HG03045 (cell line): ENCODE results near the gene RHNO1.

ENCODE experiments used
- ATAC-seq: cut with Tn5 transposase; IDR thresholded peaks from one replicate; pipeline ENCODE4 v1.9.1; 2021; ENCODE audit warnings: mild to moderate bottlenecking, moderate library complexity; ENCODE audit not compliant: unreplicated experiment

The RHNO1 gene

DNA sequence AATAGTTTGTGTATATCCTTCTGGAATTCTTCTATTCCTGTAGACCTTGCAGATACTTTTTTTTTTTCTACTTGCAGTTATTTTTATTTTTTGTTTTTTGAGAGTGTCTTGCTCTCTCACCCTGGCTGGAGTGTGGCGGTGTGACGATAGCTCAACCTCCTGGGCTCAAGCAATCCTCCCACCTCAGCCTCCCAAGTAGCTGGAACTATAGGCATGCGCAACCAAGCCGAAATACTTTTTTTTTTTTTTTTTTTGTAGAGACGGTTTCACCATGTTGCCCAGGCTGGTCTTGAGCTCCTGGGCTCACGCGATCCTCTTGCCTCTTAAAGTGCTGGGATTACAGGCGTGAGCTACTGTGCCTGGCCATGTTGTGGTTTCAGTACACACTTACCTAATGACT is 23.6 kb downstream of the RHNO1 start:
- no peak for ATAC-seq

DNA sequence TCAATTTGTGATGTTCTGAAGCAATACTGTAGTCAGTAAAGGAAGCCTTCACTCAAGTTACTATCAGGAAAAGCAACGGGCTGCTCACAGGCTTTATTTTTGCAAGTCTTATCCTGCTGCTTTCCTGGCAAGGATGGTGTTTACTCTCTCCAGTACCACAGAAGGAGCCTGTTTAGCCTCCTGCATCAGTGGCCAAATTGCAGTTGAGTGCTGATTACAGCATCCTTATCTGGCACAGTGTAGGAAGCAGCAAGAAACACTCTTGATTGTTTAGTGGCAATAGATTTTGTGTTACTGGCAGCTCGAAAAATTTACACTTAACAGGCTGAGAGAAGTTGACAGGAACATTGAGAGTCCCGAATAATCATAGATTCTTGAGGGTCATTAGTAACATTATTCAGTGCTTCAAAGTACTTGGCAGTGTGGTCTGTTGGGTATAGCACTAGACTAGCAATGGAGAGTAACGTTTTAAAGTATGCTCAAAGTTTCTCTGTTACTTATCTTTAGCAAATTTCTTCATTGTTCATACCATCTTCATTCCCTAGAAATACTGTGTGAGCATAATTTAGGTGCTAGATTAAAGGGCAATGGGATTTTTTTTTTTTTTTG is 25.4 kb downstream of the RHNO1 start:
- no peak for ATAC-seq

DNA sequence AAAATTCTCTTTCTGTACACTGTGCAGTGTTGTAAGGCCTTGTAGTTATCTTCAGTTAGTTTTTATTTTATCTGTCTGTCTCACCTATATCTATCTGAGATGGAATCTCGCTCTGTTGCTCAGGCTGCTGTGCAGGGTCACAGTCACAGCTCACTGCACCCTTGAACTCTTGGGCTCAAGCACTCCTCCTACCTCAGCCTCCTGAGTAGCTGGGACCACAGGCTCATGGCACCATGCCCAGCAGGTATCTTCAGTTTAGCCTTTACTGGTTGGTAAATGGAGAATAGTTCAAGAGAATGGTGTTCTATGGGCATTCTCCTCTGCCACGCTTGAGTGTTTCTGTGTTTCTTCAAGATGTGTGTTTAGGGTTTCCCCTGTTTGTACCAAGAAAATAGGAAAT is 27.2 kb downstream of the RHNO1 start:
- no peak for ATAC-seq

DNA sequence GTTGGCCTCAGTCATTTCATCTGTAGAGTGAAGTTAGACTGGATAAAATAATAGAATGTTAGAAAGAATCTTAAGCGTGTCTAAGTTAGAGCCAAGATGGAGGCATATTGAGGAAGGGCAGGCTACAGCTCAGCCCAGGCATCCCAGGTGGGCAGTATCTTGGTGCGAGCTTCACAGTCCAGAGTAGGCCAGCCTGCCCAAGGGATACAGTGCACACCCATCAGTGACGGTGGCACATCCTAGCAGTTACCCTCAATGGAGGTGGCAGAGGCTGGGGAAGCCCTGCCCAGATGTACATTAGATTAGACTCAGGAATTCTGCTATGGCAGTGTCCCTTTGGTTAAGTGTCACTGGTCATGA is 35.2 kb downstream of the RHNO1 start:
- ATAC-seq, result no peak

DNA sequence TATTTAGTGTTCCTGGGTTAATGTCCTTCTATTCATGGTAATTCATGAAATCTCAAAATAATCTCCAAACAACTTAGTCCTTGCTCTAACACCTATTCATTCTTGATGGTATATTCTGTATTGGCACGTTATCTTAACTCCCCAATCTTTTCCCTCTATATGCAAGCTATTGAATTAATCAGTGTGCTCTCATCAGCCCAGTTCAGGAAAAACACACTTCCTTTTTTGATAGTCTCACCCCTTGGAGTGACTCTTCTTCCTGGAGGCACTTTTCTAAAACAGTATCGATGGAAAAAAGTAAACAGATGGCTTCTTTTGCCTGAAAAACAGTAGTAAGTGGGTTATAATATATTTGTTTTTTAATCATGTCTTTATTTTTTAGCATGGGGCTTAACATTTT is 42.2 kb downstream of the RHNO1 start:
- no peak for ATAC-seq

DNA sequence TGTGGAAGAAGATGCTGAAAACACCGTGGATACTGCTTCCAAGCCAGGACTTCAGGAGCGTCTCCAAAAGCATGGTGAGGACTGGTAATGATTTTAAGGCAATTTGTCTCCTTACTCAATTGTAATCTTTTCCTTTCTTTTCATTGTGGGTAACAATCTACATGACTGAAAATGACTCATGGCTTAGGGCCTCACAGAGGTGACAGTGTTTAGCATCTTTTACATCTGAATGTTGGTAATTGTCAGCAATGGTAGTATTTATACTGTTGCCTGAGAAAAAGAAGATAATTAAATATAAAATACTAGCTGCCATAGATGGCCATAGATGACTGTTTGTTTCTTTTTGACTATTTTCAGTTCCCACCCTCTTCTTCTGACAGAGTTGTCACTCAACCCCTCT is 45.3 kb downstream of the RHNO1 start:
- ATAC-seq, result no peak

DNA sequence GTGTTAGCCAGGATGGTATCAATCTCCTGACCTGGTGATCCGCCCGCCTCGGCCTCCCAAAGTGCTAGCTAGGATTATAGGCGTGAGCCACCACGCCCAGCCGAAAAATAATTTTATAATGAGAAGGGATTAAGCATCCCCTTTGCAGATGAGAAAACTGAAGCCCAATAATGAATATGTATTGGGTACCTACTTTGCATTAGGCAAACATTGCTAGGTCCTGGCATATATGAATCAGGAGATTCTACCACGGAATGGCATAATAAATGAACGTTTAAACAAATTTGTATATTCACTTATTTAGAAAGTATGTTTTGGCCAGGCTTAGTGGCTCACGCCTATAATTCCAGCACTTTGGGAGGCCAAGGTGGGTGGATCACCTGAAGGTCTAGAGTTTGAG is 46.0 kb downstream of the RHNO1 start:
- no peak for ATAC-seq

DNA sequence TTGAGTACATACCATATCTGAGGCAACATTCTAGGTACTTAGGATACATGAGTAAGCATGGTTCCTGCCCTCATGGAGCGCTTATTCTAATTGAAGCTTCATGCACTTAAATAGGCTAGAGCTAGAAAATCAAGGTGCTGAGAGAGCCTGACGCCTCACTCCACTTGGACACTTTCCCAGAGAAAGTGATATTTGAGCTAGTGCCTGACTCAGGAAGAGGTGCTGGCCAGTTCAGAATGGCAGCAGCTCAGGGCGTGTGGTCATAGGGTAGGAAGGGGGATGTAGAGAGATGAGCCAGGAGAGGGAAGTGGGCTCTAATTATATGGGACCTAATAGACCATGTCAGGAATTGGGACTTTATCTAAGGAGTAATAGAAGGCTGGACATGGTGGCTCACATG is 47.0 kb downstream of the RHNO1 start:
- no peak for ATAC-seq

DNA sequence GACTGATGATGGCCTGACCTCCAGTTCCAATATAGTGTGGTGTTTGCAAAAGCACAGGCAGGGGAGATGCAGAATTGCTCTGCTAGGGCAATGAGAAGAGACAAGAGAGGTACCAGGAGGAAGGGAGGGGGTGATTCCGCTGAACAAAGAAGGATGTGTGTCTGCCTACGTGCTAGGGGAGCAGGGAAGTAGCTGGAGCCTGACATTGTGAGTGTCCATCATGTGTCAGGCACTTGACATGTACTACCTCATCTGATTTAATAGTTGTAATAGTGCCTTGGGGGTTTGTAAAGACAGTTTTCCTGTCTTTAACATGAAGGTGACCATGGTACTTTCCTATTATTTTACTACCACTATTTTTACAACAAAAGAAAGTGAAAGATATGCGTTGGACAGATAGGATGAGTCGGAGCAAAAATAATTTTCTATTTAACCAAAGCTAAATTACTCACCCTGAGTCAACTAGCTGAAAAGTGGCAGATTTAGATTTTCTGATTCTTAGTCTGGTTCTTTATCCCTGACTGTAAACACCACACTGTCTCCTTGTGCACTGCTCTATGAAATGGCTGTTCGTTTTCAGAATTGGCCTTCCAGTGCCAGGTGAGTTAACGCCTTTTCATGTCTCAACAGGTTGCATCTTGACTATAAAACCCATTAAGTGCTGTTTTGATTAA is 48.4 kb downstream of the RHNO1 start:
- ATAC-seq, result no peak

DNA sequence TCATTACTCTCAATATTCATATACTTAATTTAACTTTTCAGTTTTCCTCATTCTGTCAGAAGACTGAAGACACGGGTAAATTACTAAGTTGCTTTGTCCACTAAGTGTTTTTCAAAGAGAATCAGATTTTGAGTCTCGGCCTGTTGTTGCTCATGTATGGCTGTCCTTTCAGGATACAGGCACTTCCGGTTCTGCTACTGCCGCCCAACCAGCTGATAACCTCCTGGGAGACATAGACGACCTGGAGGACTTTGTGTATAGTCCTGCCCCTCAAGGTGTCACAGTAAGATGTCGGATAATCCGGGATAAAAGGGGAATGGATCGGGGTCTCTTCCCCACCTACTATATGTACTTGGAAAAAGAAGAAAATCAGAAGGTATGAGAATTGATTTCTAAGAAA is 53.8 kb downstream of the RHNO1 start:
- ATAC-seq, result no peak

DNA sequence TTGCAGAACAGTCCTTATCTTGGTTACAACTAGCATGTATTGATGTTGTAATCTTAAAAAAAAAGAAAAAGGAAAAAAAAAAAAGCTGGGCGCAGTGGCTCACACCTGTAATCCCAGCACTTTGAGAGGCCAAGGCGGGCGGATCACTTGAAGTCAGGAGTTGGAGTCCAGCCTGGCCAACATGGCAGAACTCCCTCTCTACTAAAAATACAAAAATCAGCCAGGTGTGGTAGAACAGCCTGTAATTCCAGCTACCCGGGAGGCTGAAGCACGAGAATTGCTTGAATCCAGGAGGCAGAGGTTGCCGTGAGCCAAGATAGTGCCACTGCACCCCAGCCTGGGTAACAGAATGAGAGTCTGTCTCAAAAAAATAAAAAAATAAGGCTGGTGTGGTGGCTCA is 56.6 kb downstream of the RHNO1 start:
- ATAC-seq, result no peak

DNA sequence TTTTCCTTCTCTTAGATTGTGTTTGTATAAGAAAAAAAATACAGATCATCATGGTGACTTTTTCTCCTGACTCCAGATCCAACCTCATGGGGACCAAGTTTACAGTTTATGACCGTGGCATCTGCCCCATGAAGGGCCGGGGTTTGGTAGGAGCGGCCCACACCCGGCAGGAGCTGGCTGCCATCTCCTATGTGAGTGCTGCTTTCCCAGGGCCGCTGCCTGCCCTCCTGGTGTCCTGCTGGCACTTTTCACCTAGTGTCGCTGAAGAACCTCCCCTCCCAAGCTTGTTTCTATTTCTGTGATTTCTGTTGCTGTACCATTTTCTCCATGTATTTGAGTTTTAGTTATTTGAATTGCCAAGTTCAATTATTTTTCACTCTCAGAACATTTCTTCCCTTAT is 57.3 kb downstream of the RHNO1 start:
- no peak for ATAC-seq

DNA sequence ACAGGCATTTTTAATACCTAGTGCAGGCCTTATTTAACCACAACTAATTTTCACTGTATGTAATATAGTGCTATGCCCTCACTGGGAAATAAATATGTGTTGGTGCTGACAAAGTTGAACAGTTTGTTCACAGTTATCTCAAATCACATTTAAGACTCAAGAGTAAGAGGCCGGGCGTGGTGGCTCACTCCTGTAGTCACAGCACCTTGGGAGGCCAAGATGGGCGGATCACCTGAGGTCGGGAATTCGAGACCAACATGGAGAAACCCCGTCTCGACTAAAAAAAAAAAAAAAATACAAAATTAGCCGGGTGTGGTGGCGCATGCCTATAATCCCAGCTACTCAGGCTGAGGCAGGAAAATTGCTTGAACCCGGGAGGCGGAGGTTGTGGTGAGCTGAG is 59.3 kb downstream of the RHNO1 start:
- no peak for ATAC-seq

DNA sequence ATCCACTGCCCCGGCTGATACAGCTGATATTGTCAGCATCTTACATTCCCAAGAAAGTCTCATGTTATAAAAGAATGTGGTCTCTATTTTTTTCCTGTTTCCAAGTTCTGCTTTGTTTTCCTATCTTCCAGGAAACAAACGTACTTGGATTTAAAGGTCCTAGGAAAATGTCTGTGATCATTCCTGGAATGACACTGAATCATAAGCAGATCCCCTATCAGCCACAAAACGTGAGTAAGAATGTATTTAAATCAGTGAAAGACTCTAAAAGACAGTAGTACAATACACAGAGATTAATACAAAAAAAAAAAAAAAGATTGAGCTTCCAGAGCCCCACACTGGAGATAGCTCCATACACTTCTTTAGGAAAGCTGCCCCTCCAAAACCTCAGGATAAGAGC is 60.5 kb downstream of the RHNO1 start:
- ATAC-seq, result no peak
